ENCODE data around the gene TMEM190. TPM values are rescaled to one million over a fixed set of nuclear protein-coding genes. Genes with fewer than 3 reads are reported as not detected.
"Not testable (repeated sequence)": the region's sequence is repeated elsewhere in the genome, so short reads cannot be mapped to it uniquely, and the experiment has no call there.

TMEM190 gene
- under 1 TPM in 2 of 3 donors, not detected in 1; 0.23 to 0.36 TPM for polyA plus RNA-seq (ENCODE audit: insufficient read length in 3 of 3)

DNA sequence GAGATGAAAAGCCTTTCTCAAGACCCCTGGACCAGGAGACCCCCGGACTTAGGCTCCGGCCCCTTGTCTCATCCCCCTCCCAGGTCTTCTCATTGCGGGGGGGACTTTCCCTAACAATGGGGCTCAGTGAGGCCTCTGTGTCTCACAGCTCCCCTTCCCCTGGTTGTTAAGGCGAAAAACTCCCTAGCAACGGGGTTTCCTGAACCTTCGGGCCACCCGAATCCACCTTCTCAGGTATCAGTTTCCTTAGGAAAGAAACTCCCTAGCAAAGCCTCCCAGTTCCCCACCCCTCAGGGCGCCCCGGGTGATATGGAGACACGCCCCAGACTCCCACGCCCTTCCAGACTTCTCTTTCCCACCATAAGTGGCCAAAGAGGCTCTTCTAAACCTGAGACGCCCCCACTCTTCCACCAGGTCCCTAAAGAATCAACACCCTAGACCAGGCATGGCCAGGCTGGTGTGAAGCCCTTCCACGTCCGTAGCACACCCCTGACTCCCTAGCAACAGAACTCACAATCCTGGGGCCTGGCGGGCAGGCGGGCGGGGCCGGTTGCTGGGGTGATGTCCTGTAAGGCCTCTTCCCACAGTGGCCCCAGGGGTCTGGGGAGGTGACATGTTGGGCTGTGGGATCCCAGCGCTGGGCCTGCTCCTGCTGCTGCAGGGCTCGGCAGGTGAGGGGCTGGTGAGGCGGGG is at the start of gene TMEM190:
TSS of gene TMEM190 (plus strand) at position 586 of the 693 bp plus-strand sequence. CDS start at position 614, 28 bp downstream.
- no peak for DNase-seq (ENCODE audit: low read depth in 3 of 3, low spot score in 2 of 3)

DNA sequence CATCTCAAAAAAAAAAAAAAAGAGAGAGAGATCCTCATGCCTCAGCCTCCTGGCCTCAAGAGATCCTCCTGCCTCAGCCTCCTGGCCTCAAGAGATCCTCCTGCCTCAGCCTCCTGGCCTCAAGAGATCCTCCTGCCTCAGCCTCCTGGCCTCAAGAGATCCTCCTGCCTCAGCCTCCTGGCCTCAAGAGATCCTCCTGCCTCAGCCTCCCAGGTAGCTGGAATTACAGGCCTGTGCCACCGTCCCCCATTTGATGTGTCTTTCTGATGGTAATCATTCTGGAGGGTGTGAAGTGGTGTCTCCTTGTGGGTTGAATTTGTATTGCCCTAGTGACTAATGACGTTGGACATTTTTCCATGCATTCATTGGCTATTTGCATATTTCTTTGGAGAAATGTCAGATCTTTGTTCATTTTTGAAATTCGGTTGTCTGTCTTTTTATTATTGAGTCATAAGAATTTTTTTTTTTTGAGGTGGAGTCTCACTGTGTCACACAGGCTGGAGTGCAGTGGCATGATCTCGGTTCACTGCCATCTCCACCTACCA is 47.8 kb upstream of the TMEM190 start:
- not testable (repeated sequence) for DNase-seq (ENCODE audit: low read depth in 3 of 3, low spot score in 2 of 3)

DNA sequence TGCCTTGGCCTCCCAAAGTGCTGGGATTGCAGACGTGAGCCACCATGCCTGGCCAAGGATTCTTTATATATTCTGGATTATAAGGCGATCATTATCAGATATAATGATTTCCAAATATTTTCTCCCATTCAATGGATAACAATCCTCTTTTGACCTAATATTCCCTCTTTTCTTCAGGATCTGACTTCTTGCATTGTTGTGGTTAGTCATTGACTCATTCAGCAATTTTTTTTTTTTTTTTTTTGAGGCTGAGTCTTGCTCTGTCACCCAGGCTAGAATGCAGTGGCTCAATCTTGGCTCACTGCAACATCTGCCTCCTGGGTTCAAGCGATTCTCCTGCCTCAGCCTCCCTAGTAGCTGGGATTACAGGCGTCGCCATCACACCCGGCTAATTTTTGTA is 46.8 kb upstream of the TMEM190 start:
- not testable (repeated sequence) for DNase-seq (ENCODE audit: low read depth in 3 of 3, low spot score in 2 of 3)

DNA sequence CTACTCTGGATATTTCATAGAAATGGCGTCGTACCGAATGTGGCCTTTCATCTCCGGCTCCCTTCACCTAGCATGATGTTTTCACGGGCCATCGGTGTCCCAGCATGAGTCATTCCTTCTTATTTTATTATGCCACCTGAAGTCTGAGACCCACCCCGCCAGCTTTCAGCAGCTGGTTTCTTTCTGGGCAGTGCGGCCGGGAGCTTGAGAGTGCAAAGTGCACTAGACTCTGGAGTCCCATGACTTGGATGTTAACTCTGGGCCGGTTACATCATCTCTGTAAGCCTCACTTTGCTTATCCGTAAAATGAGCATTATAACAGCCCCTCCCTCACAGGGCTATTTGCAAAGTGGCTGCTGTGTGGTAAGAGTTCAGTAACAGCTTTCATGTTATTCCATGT is 42.8 kb upstream of the TMEM190 start:
- no peak for DNase-seq (ENCODE audit: low read depth in 3 of 3, low spot score in 2 of 3)

DNA sequence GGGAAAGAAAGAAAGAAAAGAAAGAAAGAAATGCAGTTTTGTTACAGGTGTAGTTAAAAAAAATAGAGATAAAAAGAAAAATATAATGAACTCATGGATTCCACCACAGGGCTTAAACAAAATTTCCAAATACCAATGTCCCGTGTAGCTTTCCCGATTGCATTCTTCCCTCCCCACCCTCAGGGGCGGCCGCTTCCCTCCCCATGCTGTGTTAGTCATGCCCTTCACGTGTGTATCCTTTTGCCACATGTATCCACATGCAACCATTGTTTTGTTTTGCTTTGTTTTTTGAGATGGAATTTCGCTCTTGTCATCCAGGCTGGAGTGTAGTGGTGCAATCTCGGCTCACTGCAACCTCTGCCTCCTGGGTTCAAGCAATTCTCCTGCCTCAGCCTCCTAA is 40.5 kb upstream of the TMEM190 start:
- DNase-seq (ENCODE audit: low read depth in 3 of 3, low spot score in 2 of 3) = no peak

DNA sequence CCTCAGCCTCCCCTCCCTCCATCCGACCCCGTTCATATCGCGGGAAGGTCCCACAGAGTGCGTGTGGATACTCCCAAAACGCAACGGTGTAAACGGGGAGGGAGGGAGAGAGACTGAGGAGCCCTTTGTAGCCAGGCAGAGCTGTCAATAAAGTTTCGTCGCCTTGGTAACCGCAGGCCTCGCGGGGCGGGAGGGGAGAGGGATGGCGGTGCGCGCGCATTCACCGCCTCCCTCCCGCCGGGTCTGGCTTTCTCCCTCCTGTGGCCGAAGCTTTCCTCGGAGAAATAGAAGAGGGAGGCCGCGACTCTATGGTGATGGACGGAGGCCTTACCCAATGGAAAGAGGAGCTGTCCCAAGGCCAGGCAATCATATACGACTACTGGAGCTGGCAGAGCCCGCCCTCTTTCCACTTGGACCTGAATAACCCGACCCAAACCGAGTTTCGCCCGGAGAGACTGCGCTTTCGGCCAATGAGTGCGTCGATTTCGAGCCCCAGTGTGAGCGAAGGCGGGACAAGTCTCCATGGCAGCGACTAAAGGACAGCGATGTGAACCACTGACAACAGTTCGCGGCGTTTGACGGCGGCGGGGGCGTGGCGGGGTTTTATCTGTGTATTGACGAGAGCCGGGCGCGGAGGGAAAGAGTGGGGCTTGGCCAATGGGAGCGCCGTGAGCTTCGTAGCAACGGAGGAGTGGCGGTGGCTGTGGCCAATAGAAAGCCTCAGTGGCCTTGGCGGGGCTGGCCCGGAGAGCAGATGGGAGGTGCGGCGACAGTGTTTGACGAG is 37.3 kb upstream of the TMEM190 start, which contains the start of gene KMT5C:
TSS of gene KMT5C (plus strand) at position 772 of the 784 bp plus-strand sequence. CDS start 2,061 bp downstream, outside the sequence.
- DNase-seq (ENCODE audit: low read depth in 3 of 3, low spot score in 2 of 3) = peak; percentile 100

DNA sequence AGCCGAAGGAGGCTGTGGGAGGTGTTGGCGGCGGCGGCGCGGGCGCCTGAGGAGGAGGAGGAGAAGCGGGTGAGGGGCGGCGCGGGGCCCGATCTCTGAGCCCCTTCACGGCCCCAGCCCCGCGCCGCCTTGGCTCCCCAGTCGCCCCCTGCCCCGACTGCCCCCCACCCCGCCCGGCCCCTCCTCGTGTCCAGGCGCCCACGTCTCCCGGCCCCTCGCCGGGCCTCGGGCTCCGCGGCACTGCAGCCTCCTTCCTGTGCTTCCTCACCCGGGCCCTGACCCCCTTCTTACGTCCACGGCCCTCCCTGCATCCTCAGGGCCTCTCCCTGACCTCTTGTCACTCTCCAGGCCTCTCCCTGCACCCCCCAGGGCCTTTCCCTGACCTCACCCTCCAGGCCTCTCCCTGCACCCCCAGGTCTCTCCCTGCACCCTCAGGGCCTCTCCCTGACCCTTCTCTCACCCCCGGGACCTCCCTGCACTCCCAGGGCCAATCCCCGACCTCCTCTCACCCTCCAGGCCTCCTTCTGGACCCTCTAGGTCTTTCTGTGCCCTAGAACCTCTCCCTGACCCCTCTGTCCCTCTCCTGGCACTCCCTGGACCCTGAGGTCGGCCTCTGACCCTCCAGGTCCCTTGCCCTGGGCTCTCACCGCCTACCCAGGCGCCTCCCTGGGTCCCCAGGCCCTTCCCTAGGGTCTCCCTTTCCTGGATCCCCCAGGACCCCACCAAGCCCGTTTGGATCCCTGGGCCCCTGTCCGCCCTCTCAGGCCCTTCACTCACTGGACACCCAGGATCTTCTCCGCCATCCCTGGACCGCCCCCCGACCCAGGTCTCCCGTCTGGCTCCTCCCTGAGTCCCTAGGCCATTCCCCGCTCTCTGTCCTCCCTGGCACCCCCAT is 36.5 kb upstream of the TMEM190 start:
- DNase-seq (ENCODE audit: low read depth in 3 of 3, low spot score in 2 of 3) = no peak

DNA sequence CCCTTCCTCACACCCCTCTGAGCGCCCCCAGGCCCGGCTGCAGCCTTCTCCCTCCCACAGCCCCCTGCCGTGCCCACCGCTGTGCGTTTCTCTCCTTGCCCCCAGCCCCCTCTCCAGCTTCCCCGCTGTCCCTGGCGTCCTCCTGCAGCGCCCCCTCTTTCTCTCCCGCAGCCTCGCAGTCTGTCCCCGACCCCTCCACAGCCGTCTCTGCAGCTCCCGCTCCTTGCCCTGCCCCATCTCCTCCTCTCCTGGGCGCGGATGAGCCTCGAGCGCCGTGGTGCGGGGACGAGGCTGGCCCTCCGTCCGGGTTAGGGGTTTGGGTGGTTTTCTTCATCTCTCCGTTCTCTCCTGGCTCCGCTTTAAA is 35.9 kb upstream of the TMEM190 start:
- no peak for DNase-seq (ENCODE audit: low read depth in 3 of 3, low spot score in 2 of 3)

DNA sequence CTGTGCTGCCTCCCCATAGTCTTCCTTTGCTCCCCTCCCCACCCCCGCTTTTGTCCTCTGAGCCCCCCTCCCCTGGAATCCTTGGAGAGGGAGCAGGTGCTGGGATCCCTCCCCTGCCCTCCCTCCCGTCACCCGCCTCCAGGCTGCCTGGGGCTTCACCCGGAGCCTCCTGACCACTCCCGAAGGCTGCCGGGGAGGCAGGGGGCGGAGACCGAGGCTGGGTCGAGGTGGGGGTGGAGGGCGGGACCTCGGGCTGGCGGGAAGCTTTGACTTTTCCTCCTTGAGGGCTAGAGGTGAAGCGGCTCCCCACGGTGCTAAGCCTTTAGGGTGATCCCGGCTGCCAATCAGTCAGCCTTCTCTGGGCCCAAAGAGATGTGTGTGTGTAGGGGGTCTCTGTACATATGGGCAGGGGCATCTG is 35.4 kb upstream of the TMEM190 start:
- DNase-seq (ENCODE audit: low read depth in 3 of 3, low spot score in 2 of 3) = no peak

DNA sequence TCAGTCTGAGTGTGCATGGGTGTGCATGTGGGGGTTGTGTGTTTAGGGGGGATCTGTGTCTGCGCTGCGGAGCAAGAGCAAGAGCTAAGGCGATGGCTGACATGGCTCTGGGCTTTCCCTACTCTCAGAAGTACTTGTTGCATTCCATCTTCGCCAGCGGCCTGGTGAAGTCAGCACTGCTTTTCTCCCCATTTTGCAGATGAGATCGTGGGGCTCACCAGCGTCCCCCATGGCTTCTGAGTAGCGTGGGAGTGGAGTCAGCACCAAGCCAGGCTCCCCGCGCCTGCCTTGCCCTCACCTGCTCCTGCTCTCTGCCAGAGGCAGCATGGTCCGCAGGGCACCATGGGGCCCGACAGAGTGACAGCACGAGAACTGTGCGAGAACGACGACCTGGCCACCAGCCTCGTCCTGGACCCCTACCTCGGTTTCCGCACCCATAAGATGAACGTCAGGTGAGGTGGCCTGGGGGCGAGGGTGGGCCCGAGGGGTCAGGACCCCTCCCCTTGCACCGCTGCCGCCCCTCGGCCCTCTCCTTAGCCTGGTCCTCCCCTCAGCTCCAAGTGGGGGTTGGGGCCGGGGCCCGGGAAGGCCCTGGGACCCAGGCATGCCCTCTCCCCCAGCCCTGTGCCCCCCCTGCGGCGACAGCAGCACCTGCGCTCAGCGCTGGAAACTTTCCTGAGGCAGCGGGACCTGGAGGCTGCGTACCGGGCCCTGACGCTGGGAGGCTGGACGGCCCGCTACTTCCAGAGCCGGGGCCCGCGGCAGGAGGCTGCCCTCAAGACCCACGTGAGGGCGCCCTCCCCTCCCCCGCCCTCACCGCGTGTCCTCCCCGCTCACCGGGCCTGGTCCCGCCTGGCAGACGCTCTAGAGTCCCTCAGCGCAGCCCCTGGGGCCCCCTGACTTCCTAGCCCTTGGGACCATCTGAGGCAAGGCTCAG is 34.8 kb upstream of the TMEM190 start:
- DNase-seq (ENCODE audit: low read depth in 3 of 3, low spot score in 2 of 3) = no peak

DNA sequence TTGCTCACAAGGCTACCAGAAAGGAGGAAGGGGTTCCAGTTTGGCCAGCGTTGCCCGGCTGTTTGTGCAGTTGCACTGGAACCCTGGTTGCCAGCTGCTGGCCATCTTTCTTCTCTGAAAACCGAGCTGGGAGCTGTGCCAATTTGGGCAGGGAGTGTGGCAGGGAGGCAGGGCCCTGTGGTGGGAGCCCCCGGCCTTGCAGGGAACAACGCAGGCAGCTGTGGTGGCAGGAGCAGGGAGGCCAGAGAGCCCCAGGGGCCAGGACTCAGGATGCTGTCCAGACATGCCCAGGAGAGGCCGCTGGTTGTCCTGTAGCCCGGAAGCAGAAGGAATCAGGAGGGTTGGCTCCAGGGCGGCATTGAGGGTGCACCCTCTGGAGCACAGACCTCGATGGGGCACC is 32.2 kb upstream of the TMEM190 start:
- DNase-seq (ENCODE audit: low read depth in 3 of 3, low spot score in 2 of 3) = no peak

DNA sequence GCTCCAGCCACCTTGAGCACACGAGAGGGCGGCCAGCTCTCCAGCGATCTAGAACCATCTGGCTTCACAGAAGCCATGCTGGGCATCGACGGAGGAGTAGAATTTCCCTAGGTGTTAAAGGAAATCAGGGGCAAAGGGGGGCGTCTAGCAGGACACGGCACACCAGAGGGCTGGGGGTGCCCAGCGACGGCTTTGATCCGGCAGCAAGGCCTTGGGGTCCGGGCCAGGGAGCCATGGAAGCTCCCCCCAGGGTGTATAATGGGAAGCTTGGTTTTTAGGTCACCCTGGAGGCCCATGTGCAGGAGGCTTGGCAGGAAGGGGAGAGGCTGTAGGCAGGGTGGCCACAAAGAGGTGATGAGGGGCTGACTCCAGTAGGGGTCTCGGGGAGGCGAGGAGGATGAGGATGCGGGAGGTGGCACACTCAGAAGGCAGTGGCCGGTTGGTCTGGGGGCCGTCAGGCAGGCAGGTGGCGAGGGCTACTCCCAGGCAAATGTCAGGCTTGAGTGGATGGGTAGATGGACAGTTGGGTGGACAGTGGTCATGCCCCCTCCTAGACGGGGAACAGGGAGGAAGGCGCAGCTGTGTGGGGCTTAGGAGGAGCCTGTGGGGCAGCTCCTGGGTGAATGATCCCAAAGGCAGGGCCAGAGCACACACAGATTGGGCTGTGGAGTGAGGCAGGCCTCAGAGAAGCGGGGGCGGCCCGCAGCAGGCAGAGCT is 31.4 kb upstream of the TMEM190 start:
- no peak for DNase-seq (ENCODE audit: low read depth in 3 of 3, low spot score in 2 of 3)

DNA sequence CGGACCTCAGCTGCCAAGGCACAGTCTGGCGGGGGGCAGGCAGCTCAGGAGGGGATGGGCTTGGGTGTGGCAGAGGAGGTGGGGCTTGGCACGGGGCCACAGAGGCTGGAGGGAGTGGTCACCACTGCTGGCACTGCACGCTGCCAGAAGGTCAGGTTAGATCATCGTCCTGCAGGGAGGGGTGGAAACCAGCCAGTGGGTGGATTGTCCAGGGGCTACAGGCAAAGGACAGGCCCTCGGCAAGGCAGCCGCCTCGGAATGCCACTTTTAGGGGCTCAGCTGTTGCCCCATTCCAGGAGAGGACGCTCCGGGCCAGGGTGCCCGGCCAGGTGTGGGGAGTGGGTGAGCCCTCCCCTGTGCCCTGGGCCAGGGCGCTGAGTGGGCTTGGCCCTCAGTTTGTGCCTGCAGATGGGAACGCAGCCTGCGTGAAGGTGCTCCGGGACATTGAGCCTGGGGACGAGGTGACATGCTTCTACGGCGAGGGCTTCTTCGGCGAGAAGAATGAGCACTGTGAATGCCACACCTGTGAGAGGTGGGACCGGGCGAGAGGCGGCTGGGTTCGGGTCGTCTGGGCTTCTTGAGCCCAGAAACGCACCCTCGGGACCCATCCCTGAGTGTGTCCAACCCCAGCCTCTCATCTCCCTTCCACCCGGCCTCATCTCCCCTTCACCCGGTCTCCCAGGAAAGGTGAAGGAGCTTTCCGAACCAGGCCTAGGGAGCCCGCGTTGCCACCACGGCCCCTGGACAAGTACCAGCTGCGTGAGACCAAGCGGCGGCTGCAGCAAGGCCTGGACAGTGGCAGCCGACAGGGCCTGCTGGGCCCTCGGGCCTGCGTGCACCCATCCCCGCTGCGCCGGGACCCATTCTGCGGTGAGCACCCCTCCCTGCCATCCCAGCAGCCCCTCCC is 30.6 kb upstream of the TMEM190 start:
- DNase-seq (ENCODE audit: low read depth in 3 of 3, low spot score in 2 of 3) = no peak

DNA sequence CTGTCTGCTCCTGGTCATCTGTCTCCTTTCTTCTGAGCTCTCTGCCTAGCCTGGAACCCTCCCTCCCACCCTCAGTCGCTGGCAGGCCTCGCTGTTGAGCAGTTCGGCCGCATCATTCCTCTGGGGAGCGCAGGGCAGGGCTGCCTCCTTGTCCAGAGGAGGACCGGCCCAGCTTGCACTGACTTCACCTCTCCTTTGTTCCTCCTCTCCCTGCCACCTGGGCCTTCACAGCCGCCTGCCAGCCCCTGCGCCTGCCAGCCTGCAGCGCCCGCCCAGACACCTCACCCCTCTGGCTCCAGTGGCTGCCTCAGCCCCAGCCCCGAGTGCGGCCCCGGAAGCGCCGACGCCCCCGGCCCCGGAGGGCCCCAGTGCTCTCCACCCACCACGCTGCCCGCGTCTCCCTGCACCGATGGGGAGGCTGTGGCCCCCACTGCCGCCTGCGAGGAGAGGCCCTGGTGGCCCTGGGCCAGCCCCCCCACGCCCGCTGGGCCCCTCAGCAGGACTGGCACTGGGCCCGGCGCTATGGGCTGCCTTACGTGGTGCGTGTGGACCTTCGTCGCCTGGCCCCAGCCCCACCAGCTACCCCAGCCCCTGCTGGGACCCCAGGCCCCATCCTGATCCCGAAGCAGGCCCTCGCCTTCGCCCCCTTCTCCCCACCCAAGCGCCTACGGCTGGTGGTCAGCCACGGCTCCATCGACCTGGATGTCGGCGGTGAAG is 29.7 kb upstream of the TMEM190 start:
- DNase-seq (ENCODE audit: low read depth in 3 of 3, low spot score in 2 of 3) = no peak

DNA sequence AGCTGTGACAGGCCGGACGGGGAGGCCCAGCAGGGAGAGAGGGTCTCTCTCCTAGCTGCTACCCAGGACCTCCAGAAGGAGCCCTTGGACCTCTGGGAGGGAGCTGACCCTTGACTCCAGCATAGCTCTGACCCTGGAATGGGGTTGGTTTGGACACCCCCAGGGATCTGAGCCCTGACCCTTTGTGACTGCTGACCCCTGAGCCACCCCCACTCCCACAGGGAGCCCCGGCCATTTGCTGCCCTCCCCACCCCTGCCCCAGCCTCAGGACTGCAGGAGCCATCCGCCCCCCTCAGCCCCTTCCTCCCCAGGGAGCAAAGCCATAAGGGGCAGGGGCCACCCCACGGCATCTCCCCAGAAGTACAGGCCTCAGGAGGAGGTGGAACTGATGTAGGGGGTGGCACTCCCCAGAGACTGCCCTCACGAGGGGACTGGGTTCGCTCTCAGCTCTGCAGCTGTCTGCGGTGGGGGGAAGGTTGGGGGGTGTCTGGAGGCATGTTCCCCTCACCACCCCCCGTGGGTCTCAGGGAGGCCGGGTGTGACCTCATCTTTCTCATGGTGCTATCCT is 29.1 kb upstream of the TMEM190 start:
- DNase-seq (ENCODE audit: low read depth in 3 of 3, low spot score in 2 of 3) = no peak

DNA sequence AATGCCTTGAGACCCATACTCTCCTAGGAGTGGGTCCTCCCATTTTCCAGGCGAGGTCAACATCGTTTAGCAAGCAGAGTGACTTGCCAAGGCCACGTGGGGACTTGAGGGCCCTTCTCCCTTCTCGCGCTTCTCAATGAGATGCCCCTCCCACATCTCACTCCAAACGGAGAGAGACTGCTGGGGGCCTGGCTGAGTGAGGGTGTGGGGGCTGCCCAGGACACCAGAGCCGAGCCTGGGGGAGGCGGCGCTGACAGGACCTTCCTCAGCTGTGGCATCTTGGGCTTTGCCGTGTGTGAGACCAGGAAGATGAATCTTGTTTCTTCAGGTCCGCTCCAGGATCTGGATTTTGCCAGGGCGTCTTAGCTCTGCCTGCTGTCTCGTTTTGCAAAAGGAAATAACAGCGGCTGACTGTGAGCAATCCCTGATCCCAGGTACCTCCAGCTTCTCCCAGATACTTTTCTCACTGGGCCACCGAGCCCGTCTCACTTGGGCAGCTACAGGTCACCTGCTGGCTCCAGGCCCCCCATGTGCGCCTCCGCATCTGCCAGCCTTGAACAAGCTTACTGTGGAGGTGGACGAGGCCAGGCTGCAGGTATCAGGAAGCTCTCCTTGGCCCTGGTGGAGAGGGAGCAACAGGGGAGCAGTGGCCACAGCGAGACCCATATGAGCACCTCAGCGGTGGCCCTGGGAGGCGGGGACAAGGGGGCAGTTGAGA is 28.1 kb upstream of the TMEM190 start:
- no peak for DNase-seq (ENCODE audit: low read depth in 3 of 3, low spot score in 2 of 3)

All from right renal cortex interstitium (tissue), 3 donors.